Chondrocyte (in vitro differentiated cells): ENCODE results near the gene ILRUN. TPM values are rescaled to one million over a fixed set of nuclear protein-coding genes. Genes with fewer than 3 reads are reported as not detected.
"Not testable (repeated sequence)": the region's sequence is repeated elsewhere in the genome, so short reads cannot be mapped to it uniquely, and the experiment has no call there.

ENCODE experiments used
- DNase-seq: peaks from one replicate; pipeline ENCODE4 v3.0.0; 2021; ENCODE audit warnings: mixed read lengths, low spot score
- H3K27ac Mint-ChIP-seq: one replicate; pipeline ENCODE4 v1.8.0; 2021; ENCODE audit warnings: mild to moderate bottlenecking, moderate library complexity, mixed read lengths; ENCODE audit not compliant: unreplicated experiment
- H3K27me3 Mint-ChIP-seq: 2 replicates; pipeline ENCODE4 v1.8.0; 2021; ENCODE audit warnings: low read depth, mixed read lengths
- H3K36me3 Mint-ChIP-seq: 2 replicates; pipeline ENCODE4 v1.8.0; 2021; ENCODE audit warnings: low read depth, mixed read lengths
- H3K4me1 Mint-ChIP-seq: 2 replicates; pipeline ENCODE4 v1.8.0; 2021; ENCODE audit warnings: low read depth, mild to moderate bottlenecking, mixed read lengths
- H3K4me3 Mint-ChIP-seq: one replicate; pipeline ENCODE4 v1.8.0; 2021; ENCODE audit warnings: mild to moderate bottlenecking, moderate library complexity, mixed read lengths; ENCODE audit not compliant: unreplicated experiment
- H3K9me3 Mint-ChIP-seq: 2 replicates; pipeline ENCODE4 v1.8.0; 2021; ENCODE audit warnings: low read depth, mixed read lengths
- total RNA-seq: library from RNA; stranded (reverse); gene quantifications from 3 replicates; pipeline ENCODE4 v1.2.1, GENCODE V29; 2021
- TF ChIP-seq, protein P1 (sequence below): fragments of 200-600 bp; sonication (generic); IDR thresholded peaks from 2 replicates; pipeline ENCODE4 v1.5.0; 2021; ENCODE audit warnings: antibody characterized with exemption, mild to moderate bottlenecking, moderate library complexity

Gene ILRUN
- total RNA-seq, 1 donor from 2014 or later, result 45.9 TPM

DNA sequence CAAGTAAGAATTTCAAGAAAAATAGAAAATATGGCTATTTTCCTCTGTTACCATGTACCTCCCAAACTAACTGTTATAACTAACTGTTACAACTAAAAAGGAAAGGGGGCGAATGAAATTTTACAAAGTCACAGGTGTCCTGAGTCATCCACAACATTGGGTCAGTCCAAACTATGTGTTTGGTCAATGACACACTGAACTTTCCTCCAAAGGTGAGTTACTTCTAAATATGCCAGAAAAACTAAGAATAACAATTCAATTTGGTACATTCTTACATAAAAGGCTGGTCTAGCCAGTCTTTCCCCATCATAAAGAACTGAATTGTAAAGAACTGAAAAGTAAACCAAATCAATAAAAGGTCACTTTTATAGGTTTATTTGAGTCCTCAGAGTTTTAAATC lies 44.3 kb downstream of the ILRUN start:
- H3K9me3 Mint-ChIP-seq, result no peaks in the 10 kb centered on the region
- H3K4me1 Mint-ChIP-seq, result peaks cover 18% of the 10 kb centered on the region
- H3K4me3 Mint-ChIP-seq, result no peak overlapping the region
- H3K27ac Mint-ChIP-seq, result no peak overlapping the region
- H3K27me3 Mint-ChIP-seq, result no peaks in the 10 kb centered on the region
- TF ChIP-seq, protein P1, sequence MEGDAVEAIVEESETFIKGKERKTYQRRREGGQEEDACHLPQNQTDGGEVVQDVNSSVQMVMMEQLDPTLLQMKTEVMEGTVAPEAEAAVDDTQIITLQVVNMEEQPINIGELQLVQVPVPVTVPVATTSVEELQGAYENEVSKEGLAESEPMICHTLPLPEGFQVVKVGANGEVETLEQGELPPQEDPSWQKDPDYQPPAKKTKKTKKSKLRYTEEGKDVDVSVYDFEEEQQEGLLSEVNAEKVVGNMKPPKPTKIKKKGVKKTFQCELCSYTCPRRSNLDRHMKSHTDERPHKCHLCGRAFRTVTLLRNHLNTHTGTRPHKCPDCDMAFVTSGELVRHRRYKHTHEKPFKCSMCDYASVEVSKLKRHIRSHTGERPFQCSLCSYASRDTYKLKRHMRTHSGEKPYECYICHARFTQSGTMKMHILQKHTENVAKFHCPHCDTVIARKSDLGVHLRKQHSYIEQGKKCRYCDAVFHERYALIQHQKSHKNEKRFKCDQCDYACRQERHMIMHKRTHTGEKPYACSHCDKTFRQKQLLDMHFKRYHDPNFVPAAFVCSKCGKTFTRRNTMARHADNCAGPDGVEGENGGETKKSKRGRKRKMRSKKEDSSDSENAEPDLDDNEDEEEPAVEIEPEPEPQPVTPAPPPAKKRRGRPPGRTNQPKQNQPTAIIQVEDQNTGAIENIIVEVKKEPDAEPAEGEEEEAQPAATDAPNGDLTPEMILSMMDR, result no peak
- no peak for DNase-seq
- peaks cover 4% of the 10 kb centered on the region for H3K36me3 Mint-ChIP-seq

DNA sequence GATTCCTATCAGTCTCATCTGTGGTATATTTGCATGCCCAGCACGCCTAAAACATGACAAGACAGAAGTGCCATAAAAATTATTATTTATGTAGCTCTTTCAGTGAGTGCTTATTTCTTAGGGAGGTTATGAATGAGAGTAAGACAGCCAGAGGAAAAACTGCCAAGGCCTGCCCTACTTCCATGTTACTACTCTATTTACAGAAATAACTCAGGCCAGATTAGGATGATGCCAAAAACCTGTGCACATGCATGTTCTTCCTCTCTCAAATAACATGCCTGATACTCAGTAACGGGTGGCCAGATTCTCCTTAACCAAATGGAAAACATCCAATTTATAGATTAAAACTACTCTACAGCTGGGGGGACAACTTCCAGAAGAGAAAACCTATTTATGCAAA lies 45.7 kb downstream of the ILRUN start:
- Mint-ChIP-seq H3K4me3 (no peak overlapping the region), H3K27me3 (no peaks in the 10 kb centered on the region), H3K27ac (no peak overlapping the region), H3K36me3 (peaks cover 7% of the 10 kb centered on the region), H3K9me3 (no peaks in the 10 kb centered on the region), H3K4me1 (peaks cover 6% of the 10 kb centered on the region)
- DNase-seq, result no peak
- TF ChIP-seq, protein P1, result no peak

DNA sequence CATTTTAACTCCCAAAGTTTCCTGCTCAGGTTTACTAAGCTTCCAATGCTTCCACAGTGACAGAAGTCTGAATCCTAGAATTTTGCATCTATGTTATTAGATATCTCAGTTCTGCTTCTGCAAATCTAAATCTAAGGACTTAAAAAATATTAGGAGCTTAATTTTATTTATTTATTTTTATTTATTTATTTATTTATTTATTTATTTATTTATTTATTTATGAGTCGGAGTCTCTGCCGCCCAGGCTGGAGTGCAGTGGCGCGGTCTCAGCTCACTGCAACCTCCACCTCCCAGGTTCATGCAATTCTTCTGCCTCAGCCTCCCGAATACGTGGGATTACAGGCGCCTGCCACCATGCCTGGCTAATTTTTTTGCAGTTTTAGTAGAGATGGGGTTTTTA lies 46.3 kb downstream of the ILRUN start:
- not testable (repeated sequence) for H3K4me3 Mint-ChIP-seq, DNase-seq, H3K36me3 Mint-ChIP-seq, H3K27me3 Mint-ChIP-seq, H3K4me1 Mint-ChIP-seq, H3K9me3 Mint-ChIP-seq
- H3K27ac Mint-ChIP-seq, result peak overlapping the region; percentile 32

DNA sequence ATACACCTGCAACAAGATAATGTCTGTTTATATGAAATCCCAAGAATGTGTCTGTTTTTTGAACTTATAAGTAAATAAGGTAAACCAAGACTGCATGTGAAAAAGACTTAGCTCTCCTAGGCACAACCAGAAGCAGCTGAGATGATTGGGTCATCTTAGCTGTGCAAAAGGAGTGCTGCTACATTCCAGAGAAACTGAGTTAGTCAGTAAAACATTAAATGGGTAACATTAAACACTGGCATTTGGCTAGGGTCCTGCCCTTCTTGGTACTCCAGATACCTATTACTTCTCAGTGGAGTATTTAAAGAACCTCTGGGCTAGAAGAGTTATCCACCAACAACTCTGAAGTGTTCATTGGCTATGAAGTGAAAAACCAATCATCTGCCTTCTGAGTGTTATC lies 47.8 kb downstream of the ILRUN start:
- TF ChIP-seq, protein P1, result no peak
- peaks cover 7% of the 10 kb centered on the region for H3K36me3 Mint-ChIP-seq
- H3K4me3 Mint-ChIP-seq, result no peak overlapping the region
- no peaks in the 10 kb centered on the region for H3K4me1 Mint-ChIP-seq
- no peak for DNase-seq
- no peaks in the 10 kb centered on the region for H3K27me3 Mint-ChIP-seq
- no peaks in the 10 kb centered on the region for H3K9me3 Mint-ChIP-seq
- no peak overlapping the region for H3K27ac Mint-ChIP-seq

Other genes starting within 250 kb of the ILRUN start
- 0.15 to 0.21 TPM in 2 of 3 replicates, not detected in the other for gene PACSIN1, start 230.7 kb downstream of the ILRUN start, total RNA-seq
- gene SPDEF, start 140.4 kb downstream of the ILRUN start, total RNA-seq, result 0.10 TPM in 1 of 3 replicates, not detected in the others
- gene SNRPC, start 60.7 kb upstream of the ILRUN start, total RNA-seq, result 72.7 to 80.6 TPM (median 75.0 TPM) in 3 replicates
- 9.8 to 20.8 TPM (median 20.1 TPM) in 3 replicates for gene BLTP3A, start 95.3 kb upstream of the ILRUN start, total RNA-seq
- 30.5 to 42.1 TPM (median 31.7 TPM) in 3 replicates for gene TAF11, start 191.3 kb upstream of the ILRUN start, total RNA-seq
- 17.2 to 18.4 TPM (median 17.2 TPM) in 3 replicates for gene ANKS1A, start 192.5 kb upstream of the ILRUN start, total RNA-seq